Osteocyte (in vitro differentiated cells): ENCODE data around the gene JDP2. TPM values are rescaled to one million over a fixed set of nuclear protein-coding genes. Genes with fewer than 3 reads are reported as not detected.

Experiments
- DNase-seq: peaks from one replicate; pipeline ENCODE4 v3.0.0; 2021; ENCODE audit warnings: mixed read lengths; ENCODE audit not compliant: unreplicated experiment; ENCODE audit errors: extremely low spot score
- H3K27ac Mint-ChIP-seq: one replicate; pipeline ENCODE4 v1.8.0; 2021; ENCODE audit warnings: mild to moderate bottlenecking, mixed read lengths; ENCODE audit not compliant: unreplicated experiment
- H3K27me3 Mint-ChIP-seq: one replicate; pipeline ENCODE4 v1.8.0; 2021; ENCODE audit warnings: mixed read lengths; ENCODE audit not compliant: unreplicated experiment
- H3K36me3 Mint-ChIP-seq: one replicate; pipeline ENCODE4 v1.8.0; 2021; ENCODE audit warnings: mixed read lengths; ENCODE audit not compliant: unreplicated experiment
- H3K4me1 Mint-ChIP-seq: one replicate; pipeline ENCODE4 v1.8.0; 2021; ENCODE audit warnings: mixed read lengths; ENCODE audit not compliant: unreplicated experiment
- H3K4me3 Mint-ChIP-seq: one replicate; pipeline ENCODE4 v1.8.0; 2021; ENCODE audit warnings: mild to moderate bottlenecking, moderate library complexity, mixed read lengths; ENCODE audit not compliant: unreplicated experiment
- H3K9me3 Mint-ChIP-seq: one replicate; pipeline ENCODE4 v1.8.0; 2021; ENCODE audit warnings: mixed read lengths; ENCODE audit not compliant: unreplicated experiment
- total RNA-seq: library from RNA; stranded (reverse); gene quantifications from 2 replicates; pipeline ENCODE4 v1.2.1, GENCODE V29; 2021
- TF ChIP-seq, protein P1 (sequence below): fragments of 200-600 bp; sonication (generic); IDR thresholded peaks from 2 replicates; pipeline ENCODE4 v1.5.0; 2021; ENCODE audit warnings: antibody characterized with exemption, mild to moderate bottlenecking, moderate library complexity

Gene JDP2
- total RNA-seq, 1 donor from 2014 or later: 57.1 TPM

DNA sequence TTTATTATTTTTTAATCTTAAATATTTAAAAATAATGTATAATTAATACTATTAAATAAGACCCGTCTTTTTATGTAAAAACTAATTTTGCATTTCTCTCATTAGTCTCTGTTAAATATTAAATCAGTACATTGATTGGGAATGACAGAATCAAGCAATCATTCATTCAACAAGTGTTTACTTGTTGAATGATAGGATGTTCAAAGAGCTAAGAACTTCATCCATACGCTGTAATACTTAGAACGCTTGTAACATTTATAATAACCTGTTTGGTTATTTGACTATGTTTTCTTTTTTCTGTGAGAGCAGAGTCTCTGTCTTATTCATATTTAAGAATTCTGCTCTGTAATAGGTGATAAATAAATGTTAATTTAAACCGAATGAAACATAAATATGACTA, 91.6 kb downstream of the JDP2 start:
- no peak for DNase-seq
- Mint-ChIP-seq H3K27ac (no peak overlapping the region), H3K9me3 (no peaks in the 10 kb centered on the region), H3K36me3 (no peaks in the 10 kb centered on the region), H3K4me1 (peaks cover 4% of the 10 kb centered on the region), H3K27me3 (peaks cover 56% of the 10 kb centered on the region), H3K4me3 (no peak overlapping the region)
- TF ChIP-seq, protein P1, sequence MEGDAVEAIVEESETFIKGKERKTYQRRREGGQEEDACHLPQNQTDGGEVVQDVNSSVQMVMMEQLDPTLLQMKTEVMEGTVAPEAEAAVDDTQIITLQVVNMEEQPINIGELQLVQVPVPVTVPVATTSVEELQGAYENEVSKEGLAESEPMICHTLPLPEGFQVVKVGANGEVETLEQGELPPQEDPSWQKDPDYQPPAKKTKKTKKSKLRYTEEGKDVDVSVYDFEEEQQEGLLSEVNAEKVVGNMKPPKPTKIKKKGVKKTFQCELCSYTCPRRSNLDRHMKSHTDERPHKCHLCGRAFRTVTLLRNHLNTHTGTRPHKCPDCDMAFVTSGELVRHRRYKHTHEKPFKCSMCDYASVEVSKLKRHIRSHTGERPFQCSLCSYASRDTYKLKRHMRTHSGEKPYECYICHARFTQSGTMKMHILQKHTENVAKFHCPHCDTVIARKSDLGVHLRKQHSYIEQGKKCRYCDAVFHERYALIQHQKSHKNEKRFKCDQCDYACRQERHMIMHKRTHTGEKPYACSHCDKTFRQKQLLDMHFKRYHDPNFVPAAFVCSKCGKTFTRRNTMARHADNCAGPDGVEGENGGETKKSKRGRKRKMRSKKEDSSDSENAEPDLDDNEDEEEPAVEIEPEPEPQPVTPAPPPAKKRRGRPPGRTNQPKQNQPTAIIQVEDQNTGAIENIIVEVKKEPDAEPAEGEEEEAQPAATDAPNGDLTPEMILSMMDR: no peak

- TF ChIP-seq, protein P1: no peak
- H3K27ac Mint-ChIP-seq: no peak overlapping the region
- DNase-seq: no peak
- peaks cover 54% of the 10 kb centered on the region for H3K27me3 Mint-ChIP-seq
- H3K9me3 Mint-ChIP-seq: no peaks in the 10 kb centered on the region
- no peak overlapping the region for H3K4me3 Mint-ChIP-seq
- no peaks in the 10 kb centered on the region for H3K36me3 Mint-ChIP-seq
- H3K4me1 Mint-ChIP-seq: peaks cover 2% of the 10 kb centered on the region
Measured at GRCh38 chr14:75519826-75520728, 92.3 kb downstream of the JDP2 start.

DNA sequence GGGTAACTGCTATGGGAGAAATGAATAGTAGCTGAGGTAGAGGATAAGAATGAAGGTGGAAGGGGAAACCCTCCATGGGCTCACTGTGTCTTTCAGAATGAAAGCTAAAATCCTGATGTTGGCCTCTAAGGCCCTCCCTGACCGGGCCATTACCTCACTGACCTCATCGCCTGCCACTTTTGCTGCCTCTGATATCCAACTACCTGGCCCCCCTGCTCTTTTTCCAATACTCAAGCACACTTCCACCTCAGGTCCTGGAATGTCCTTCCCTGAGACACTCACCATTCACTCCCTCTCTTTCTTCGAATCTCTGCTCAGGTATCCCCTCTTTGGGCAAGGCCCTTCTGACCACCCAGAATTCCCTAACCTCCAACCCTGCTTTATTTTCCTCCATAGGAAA, 93.0 kb downstream of the JDP2 start:
- Mint-ChIP-seq H3K27ac (no peak overlapping the region), H3K4me1 (no peaks in the 10 kb centered on the region), H3K27me3 (peaks cover 49% of the 10 kb centered on the region), H3K9me3 (no peaks in the 10 kb centered on the region), H3K4me3 (no peak overlapping the region), H3K36me3 (no peaks in the 10 kb centered on the region)
- no peak for DNase-seq
- TF ChIP-seq, protein P1: no peak

GRCh38 chr14:75521415-75522199, 93.8 kb downstream of the JDP2 start:
- DNase-seq: no peak
- no peaks in the 10 kb centered on the region for H3K4me1 Mint-ChIP-seq
- H3K27ac Mint-ChIP-seq: no peak overlapping the region
- no peak overlapping the region for H3K4me3 Mint-ChIP-seq
- no peaks in the 10 kb centered on the region for H3K9me3 Mint-ChIP-seq
- TF ChIP-seq, protein P1: no peak
- H3K27me3 Mint-ChIP-seq: peaks cover 47% of the 10 kb centered on the region
- no peaks in the 10 kb centered on the region for H3K36me3 Mint-ChIP-seq
